Measurements from ENCODE around the gene SIVA1. TPM values are rescaled to one million over a fixed set of nuclear protein-coding genes. Genes with fewer than 3 reads are reported as not detected.
"Not testable (repeated sequence)": the region's sequence is repeated elsewhere in the genome, so short reads cannot be mapped to it uniquely, and the experiment has no call there.

The SIVA1 gene
- total and polyA plus RNA-seq, 4 donors = 67.5 to 212 (median 128) TPM

DNA sequence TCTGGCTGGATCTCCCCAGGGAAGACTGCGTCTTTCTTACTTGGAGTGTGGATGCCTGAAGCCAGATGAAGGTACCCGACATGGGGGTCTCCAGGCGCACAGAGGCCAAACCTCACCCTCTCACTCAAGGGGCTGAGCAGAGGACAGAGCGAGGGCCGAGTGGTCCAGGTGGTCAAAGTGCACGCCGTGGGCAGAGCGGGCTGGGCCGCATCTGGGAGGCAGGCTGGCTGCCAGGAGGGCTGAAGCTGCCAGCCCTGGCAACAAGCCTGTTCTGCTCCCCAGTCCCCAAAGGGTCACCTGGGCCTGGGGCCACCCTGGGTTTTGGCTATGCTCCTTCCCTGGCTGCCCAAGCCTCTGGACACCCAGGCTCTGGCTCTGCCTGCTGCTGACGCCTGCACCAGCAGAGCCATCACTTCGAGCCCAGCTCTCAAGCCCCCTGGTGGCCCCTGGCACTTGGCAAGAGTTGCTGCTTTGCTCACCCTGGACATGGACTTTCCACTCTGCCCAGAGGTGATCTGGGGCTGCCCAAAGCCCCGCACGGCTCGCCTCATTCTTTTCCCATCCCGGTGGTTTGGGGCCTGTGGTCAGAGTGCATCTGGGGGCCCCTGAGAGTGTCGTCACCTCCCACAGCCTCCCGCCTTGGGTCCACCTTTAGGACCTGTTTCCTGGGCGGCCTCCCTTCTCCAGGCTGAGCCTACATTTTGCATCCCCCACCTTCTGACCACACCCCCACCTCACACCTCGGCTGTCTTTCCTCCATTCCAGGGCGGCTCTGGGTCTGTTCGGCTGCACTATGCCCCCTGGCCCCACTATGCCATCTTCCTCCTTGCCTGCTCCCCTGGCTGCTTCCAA lies 26.1 kb upstream of the SIVA1 start:
- H3K27ac ChIP-seq (ENCODE audit: low read depth in 1 of 2, low read length in 1 of 2) = peak overlapping the region in 1 of 2 donors; percentile 34
- peaks cover 0 to 2% (median 0%) of the 10 kb centered on the region in 4 donors for H3K36me3 ChIP-seq (ENCODE audit: control insufficient read depth in 4 of 4, insufficient read depth in 4 of 4, low read length in 4 of 4)
- no peaks in the 10 kb centered on the region for H3K9me3 ChIP-seq (ENCODE audit: control insufficient read depth in 4 of 4, insufficient read depth in 3 of 4, low read length in 3 of 4)
- H3K4me1 ChIP-seq (ENCODE audit: control insufficient read depth in 5 of 5, insufficient read depth in 5 of 5, low read length in 5 of 5) = peaks cover 0 to 15% (median 10%) of the 10 kb centered on the region in 5 donors
- H3K9ac ChIP-seq (ENCODE audit: insufficient read depth in 1 of 2, low read length in 2 of 2) = no peak overlapping the region
- no peaks in the 10 kb centered on the region for H3K27me3 ChIP-seq (ENCODE audit: control insufficient read depth in 3 of 3, insufficient read depth in 3 of 3, low read length in 2 of 3)
- TF ChIP-seq, protein P1, sequence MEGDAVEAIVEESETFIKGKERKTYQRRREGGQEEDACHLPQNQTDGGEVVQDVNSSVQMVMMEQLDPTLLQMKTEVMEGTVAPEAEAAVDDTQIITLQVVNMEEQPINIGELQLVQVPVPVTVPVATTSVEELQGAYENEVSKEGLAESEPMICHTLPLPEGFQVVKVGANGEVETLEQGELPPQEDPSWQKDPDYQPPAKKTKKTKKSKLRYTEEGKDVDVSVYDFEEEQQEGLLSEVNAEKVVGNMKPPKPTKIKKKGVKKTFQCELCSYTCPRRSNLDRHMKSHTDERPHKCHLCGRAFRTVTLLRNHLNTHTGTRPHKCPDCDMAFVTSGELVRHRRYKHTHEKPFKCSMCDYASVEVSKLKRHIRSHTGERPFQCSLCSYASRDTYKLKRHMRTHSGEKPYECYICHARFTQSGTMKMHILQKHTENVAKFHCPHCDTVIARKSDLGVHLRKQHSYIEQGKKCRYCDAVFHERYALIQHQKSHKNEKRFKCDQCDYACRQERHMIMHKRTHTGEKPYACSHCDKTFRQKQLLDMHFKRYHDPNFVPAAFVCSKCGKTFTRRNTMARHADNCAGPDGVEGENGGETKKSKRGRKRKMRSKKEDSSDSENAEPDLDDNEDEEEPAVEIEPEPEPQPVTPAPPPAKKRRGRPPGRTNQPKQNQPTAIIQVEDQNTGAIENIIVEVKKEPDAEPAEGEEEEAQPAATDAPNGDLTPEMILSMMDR (IDR thresholded peaks at IDR 0.05; ENCODE audit: control extremely low read depth, extremely low read depth) = no peak
- ATAC-seq (ENCODE audit: insufficient read depth, low FRiP score) (no peak), DNase-seq (no peak)
- no peak overlapping the region for H3K4me3 ChIP-seq
- WGBS, 2 donors = 75 to 78% methylated on average over 21 of the region's 21 CpGs

DNA sequence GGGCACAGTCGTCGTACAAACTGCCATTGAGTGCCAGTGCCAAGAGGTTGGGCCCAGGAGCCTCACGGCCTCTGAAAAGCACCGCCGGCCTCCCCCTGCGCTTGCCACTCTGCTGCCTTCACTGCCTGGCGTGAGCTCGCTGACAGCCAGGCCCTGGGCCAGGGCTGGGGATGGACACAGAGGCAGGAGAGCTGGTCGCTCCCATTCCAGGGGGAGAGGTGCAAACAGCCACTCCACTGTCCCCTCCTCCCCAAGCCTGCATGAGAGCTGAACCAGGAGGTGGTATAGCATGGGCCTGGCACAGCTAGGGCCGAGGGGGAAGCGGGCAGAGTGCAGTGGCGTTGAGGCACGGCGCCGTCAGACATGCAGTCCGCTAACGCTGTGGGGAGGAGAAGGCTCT lies 24.3 kb upstream of the SIVA1 start:
- TF ChIP-seq, protein P1 (IDR thresholded peaks at IDR 0.05; ENCODE audit: control extremely low read depth, extremely low read depth) = no peak
- ATAC-seq (ENCODE audit: insufficient read depth, low FRiP score) (no peak), DNase-seq (no peak)
- H3K27me3 ChIP-seq (ENCODE audit: control insufficient read depth in 3 of 3, insufficient read depth in 3 of 3, low read length in 2 of 3) = no peaks in the 10 kb centered on the region
- H3K36me3 ChIP-seq (ENCODE audit: control insufficient read depth in 4 of 4, insufficient read depth in 4 of 4, low read length in 4 of 4) = no peaks in the 10 kb centered on the region
- H3K27ac ChIP-seq (ENCODE audit: low read depth in 1 of 2, low read length in 1 of 2) = no peak overlapping the region
- peaks cover 0 to 15% (median 10%) of the 10 kb centered on the region in 5 donors for H3K4me1 ChIP-seq (ENCODE audit: control insufficient read depth in 5 of 5, insufficient read depth in 5 of 5, low read length in 5 of 5)
- 93 to 94% methylated on average over 17 of the region's 17 CpGs for WGBS, 2 donors
- H3K4me3 ChIP-seq = no peak overlapping the region
- H3K9me3 ChIP-seq (ENCODE audit: control insufficient read depth in 4 of 4, insufficient read depth in 3 of 4, low read length in 3 of 4) = no peaks in the 10 kb centered on the region
- no peak overlapping the region for H3K9ac ChIP-seq (ENCODE audit: insufficient read depth in 1 of 2, low read length in 2 of 2)

DNA sequence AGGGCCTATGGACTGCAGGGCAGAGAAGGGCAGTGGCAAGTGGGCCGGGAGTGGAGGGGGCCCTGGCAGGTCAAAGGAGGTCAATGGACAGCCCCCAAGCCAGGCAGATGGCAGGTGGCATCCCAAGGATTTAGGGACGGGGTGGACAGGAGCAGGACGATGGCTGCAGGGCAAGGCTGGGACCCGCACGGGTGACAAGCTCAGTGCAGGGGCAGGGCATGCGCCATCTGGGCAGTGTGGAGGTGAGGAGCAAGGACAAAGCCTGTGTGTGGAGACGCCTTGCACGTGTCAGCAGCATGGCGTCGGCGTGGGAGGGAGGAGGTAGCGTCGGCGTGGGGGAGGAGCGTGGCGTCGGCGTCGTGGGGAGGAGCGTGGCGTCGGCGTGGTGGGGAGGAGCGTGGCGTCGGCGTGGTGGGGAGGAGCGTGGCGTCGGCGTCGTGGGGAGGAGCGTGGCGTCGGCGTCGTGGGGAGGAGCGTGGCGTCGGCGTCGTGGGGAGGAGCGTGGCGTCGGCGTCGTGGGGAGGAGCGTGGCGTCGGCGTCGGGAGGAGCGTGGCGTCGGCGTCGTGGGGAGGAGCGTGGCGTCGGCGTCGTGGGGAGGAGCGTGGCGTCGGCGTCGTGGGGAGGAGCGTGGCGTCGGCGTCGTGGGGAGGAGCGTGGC lies 23.6 kb upstream of the SIVA1 start:
- H3K36me3 ChIP-seq (ENCODE audit: control insufficient read depth in 4 of 4, insufficient read depth in 4 of 4, low read length in 4 of 4) = not testable (repeated sequence)

DNA sequence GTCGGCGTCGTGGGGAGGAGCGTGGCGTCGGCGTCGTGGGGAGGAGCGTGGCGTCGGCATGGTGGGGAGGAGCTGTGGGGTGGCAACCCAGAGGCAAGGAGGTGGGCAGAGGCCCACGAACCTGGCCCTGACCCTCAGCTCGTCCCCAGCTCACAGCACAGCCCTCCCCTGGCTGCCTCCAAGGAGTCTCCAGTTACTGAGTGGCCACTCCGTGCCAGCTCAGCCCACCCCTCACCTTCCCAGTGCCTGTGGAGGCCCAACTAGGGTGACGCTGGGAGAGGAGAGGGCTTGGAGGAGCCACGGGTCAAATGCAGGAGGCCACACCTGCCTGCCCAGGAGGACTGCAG lies 23.1 kb upstream of the SIVA1 start:
- TF ChIP-seq, protein P1 (IDR thresholded peaks at IDR 0.05; ENCODE audit: control extremely low read depth, extremely low read depth) = no peak
- Histone ChIP-seq H3K9ac (ENCODE audit: insufficient read depth in 1 of 2, low read length in 2 of 2) (no peak overlapping the region), H3K4me1 (ENCODE audit: control insufficient read depth in 5 of 5, insufficient read depth in 5 of 5, low read length in 5 of 5) (peaks cover 0 to 9% (median 5%) of the 10 kb centered on the region in 5 donors), H3K27me3 (ENCODE audit: control insufficient read depth in 3 of 3, insufficient read depth in 3 of 3, low read length in 2 of 3) (no peaks in the 10 kb centered on the region), H3K36me3 (ENCODE audit: control insufficient read depth in 4 of 4, insufficient read depth in 4 of 4, low read length in 4 of 4) (no peaks in the 10 kb centered on the region), H3K9me3 (ENCODE audit: control insufficient read depth in 4 of 4, insufficient read depth in 3 of 4, low read length in 3 of 4) (no peaks in the 10 kb centered on the region), H3K27ac (ENCODE audit: low read depth in 1 of 2, low read length in 1 of 2) (no peak overlapping the region), H3K4me3 (no peak overlapping the region)
- WGBS, 2 donors = 90 to 92% methylated on average over 4 to 16 of the region's 16 CpGs
- DNase-seq (no peak), ATAC-seq (ENCODE audit: insufficient read depth, low FRiP score) (no peak)

More for the DNA sequence above, 23.6 kb upstream of the SIVA1 start:
- peaks cover 0 to 13% (median 10%) of the 10 kb centered on the region in 5 donors for H3K4me1 ChIP-seq (ENCODE audit: control insufficient read depth in 5 of 5, insufficient read depth in 5 of 5, low read length in 5 of 5)
- not testable (repeated sequence) for H3K9me3 ChIP-seq (ENCODE audit: control insufficient read depth in 4 of 4, insufficient read depth in 3 of 4, low read length in 3 of 4); DNase-seq; H3K4me3 ChIP-seq; H3K27me3 ChIP-seq (ENCODE audit: control insufficient read depth in 3 of 3, insufficient read depth in 3 of 3, low read length in 2 of 3); H3K27ac ChIP-seq (ENCODE audit: low read depth in 1 of 2, low read length in 1 of 2); H3K9ac ChIP-seq (ENCODE audit: insufficient read depth in 1 of 2, low read length in 2 of 2); ATAC-seq (ENCODE audit: insufficient read depth, low FRiP score)
- 94 to 95% methylated on average over 42 to 68 of the region's 73 CpGs for WGBS, 2 donors
